ENCODE results near the gene MORF4L1.
A peak's percentile ranks its signal among the peaks of the same experiment; 100 is the strongest.
"Not testable (repeated sequence)": the region's sequence is repeated elsewhere in the genome, so short reads cannot be mapped to it uniquely, and the experiment has no call there.

MORF4L1 gene

GRCh38 chr15:78875107-78875914 is 2.6 kb downstream of the MORF4L1 start:
- no peaks in the 10 kb centered on the region for H3K27me3 ChIP-seq (ENCODE audit: control insufficient read depth in 5 of 5, insufficient read depth in 4 of 5, low read length in 5 of 5)
- H3K27ac ChIP-seq (ENCODE audit: low read depth, low read length), result peak overlapping the region; percentile 98
- H3K4me1 ChIP-seq (ENCODE audit: control insufficient read depth in 5 of 5, insufficient read depth in 5 of 5, low read length in 5 of 5), result peaks cover 0 to 65% (median 59%) of the 10 kb centered on the region in 5 donors
- no peaks in the 10 kb centered on the region for H3K9me3 ChIP-seq (ENCODE audit: control insufficient read depth in 5 of 5, low read length in 5 of 5)
- no peaks in the 10 kb centered on the region for H3K36me3 ChIP-seq (ENCODE audit: control insufficient read depth in 5 of 5, insufficient read depth in 5 of 5, low read length in 5 of 5)
- H3K4me3 ChIP-seq (ENCODE audit: low read depth in 1 of 5, low read length in 5 of 5), result peak overlapping the region; percentile 95 to 98 (median 97)
- peak overlapping the region in 4 of 5 donors; percentile 68 to 100 (median 99) for H3K9ac ChIP-seq (ENCODE audit: low read length in 5 of 5)

- not testable (repeated sequence) for H3K9me3 ChIP-seq (ENCODE audit: control insufficient read depth in 5 of 5, low read length in 5 of 5); H3K27me3 ChIP-seq (ENCODE audit: control insufficient read depth in 5 of 5, insufficient read depth in 4 of 5, low read length in 5 of 5)
- Histone ChIP-seq H3K9ac (ENCODE audit: low read length in 5 of 5) (peak overlapping the region in 2 of 5 donors; percentile 45 to 56), H3K36me3 (ENCODE audit: control insufficient read depth in 5 of 5, insufficient read depth in 5 of 5, low read length in 5 of 5) (peaks cover 6 to 15% (median 11%) of the 10 kb centered on the region in 5 donors), H3K4me3 (ENCODE audit: low read depth in 1 of 5, low read length in 5 of 5) (peak overlapping the region in 3 of 5 donors; percentile 9 to 51 (median 40)), H3K27ac (ENCODE audit: low read depth, low read length) (peak overlapping the region; percentile 98), H3K4me1 (ENCODE audit: control insufficient read depth in 5 of 5, insufficient read depth in 5 of 5, low read length in 5 of 5) (peaks cover 2 to 70% (median 64%) of the 10 kb centered on the region in 5 donors)
These were observed 4.3 kb downstream of the MORF4L1 start for GRCh38 chr15:78876954-78877353.

GRCh38 chr15:78878356-78878755 is 5.7 kb downstream of the MORF4L1 start:
- peak overlapping the region; percentile 98 for H3K27ac ChIP-seq (ENCODE audit: low read depth, low read length)
- H3K9me3 ChIP-seq (ENCODE audit: control insufficient read depth in 5 of 5, low read length in 5 of 5), result no peaks in the 10 kb centered on the region
- H3K4me1 ChIP-seq (ENCODE audit: control insufficient read depth in 5 of 5, insufficient read depth in 5 of 5, low read length in 5 of 5), result peaks cover 2 to 64% (median 59%) of the 10 kb centered on the region in 5 donors
- H3K4me3 ChIP-seq (ENCODE audit: low read depth in 1 of 5, low read length in 5 of 5), result no peak overlapping the region
- peaks cover 9 to 24% (median 18%) of the 10 kb centered on the region in 5 donors for H3K36me3 ChIP-seq (ENCODE audit: control insufficient read depth in 5 of 5, insufficient read depth in 5 of 5, low read length in 5 of 5)
- H3K9ac ChIP-seq (ENCODE audit: low read length in 5 of 5), result peak overlapping the region in 1 of 5 donors; percentile 3
- no peaks in the 10 kb centered on the region for H3K27me3 ChIP-seq (ENCODE audit: control insufficient read depth in 5 of 5, insufficient read depth in 4 of 5, low read length in 5 of 5)

- Histone ChIP-seq H3K4me1 (ENCODE audit: control insufficient read depth in 5 of 5, insufficient read depth in 5 of 5, low read length in 5 of 5) (peaks cover 2 to 63% (median 56%) of the 10 kb centered on the region in 5 donors), H3K27ac (ENCODE audit: low read depth, low read length) (peak overlapping the region; percentile 98), H3K9me3 (ENCODE audit: control insufficient read depth in 5 of 5, low read length in 5 of 5) (no peaks in the 10 kb centered on the region), H3K9ac (ENCODE audit: low read length in 5 of 5) (peak overlapping the region in 1 of 5 donors; percentile 21), H3K27me3 (ENCODE audit: control insufficient read depth in 5 of 5, insufficient read depth in 4 of 5, low read length in 5 of 5) (no peaks in the 10 kb centered on the region), H3K4me3 (ENCODE audit: low read depth in 1 of 5, low read length in 5 of 5) (no peak overlapping the region), H3K36me3 (ENCODE audit: control insufficient read depth in 5 of 5, insufficient read depth in 5 of 5, low read length in 5 of 5) (peaks cover 9 to 27% (median 18%) of the 10 kb centered on the region in 5 donors)
These were observed 7.0 kb downstream of the MORF4L1 start for GRCh38 chr15:78879517-78880241.

GRCh38 chr15:78880242-78880533 is 7.5 kb downstream of the MORF4L1 start:
- no peak overlapping the region for H3K4me3 ChIP-seq (ENCODE audit: low read depth in 1 of 5, low read length in 5 of 5)

GRCh38 chr15:78880813-78881212 is 8.1 kb downstream of the MORF4L1 start:
- H3K4me1 ChIP-seq (ENCODE audit: control insufficient read depth in 5 of 5, insufficient read depth in 5 of 5, low read length in 5 of 5), result peaks cover 4 to 62% (median 48%) of the 10 kb centered on the region in 5 donors
- peak overlapping the region; percentile 98 for H3K27ac ChIP-seq (ENCODE audit: low read depth, low read length)
- peaks cover 9 to 36% (median 18%) of the 10 kb centered on the region in 5 donors for H3K36me3 ChIP-seq (ENCODE audit: control insufficient read depth in 5 of 5, insufficient read depth in 5 of 5, low read length in 5 of 5)
- H3K9me3 ChIP-seq (ENCODE audit: control insufficient read depth in 5 of 5, low read length in 5 of 5), result no peaks in the 10 kb centered on the region
- H3K4me3 ChIP-seq (ENCODE audit: low read depth in 1 of 5, low read length in 5 of 5), result no peak overlapping the region
- H3K27me3 ChIP-seq (ENCODE audit: control insufficient read depth in 5 of 5, insufficient read depth in 4 of 5, low read length in 5 of 5), result no peaks in the 10 kb centered on the region
- no peak overlapping the region for H3K9ac ChIP-seq (ENCODE audit: low read length in 5 of 5)

More at GRCh38 chr15:78880242-78880533, 7.5 kb downstream of the MORF4L1 start:
- peak overlapping the region; percentile 98 for H3K27ac ChIP-seq (ENCODE audit: low read depth, low read length)
- peaks cover 3 to 63% (median 54%) of the 10 kb centered on the region in 5 donors for H3K4me1 ChIP-seq (ENCODE audit: control insufficient read depth in 5 of 5, insufficient read depth in 5 of 5, low read length in 5 of 5)
- peaks cover 9 to 30% (median 18%) of the 10 kb centered on the region in 5 donors for H3K36me3 ChIP-seq (ENCODE audit: control insufficient read depth in 5 of 5, insufficient read depth in 5 of 5, low read length in 5 of 5)
- H3K9ac ChIP-seq (ENCODE audit: low read length in 5 of 5), result no peak overlapping the region
- H3K27me3 ChIP-seq (ENCODE audit: control insufficient read depth in 5 of 5, insufficient read depth in 4 of 5, low read length in 5 of 5), result no peaks in the 10 kb centered on the region
- no peaks in the 10 kb centered on the region for H3K9me3 ChIP-seq (ENCODE audit: control insufficient read depth in 5 of 5, low read length in 5 of 5)

GRCh38 chr15:78881681-78882080 is 9.0 kb downstream of the MORF4L1 start:
- no peaks in the 10 kb centered on the region for H3K9me3 ChIP-seq (ENCODE audit: control insufficient read depth in 5 of 5, low read length in 5 of 5)
- H3K27me3 ChIP-seq (ENCODE audit: control insufficient read depth in 5 of 5, insufficient read depth in 4 of 5, low read length in 5 of 5), result no peaks in the 10 kb centered on the region
- peaks cover 14 to 42% (median 23%) of the 10 kb centered on the region in 5 donors for H3K36me3 ChIP-seq (ENCODE audit: control insufficient read depth in 5 of 5, insufficient read depth in 5 of 5, low read length in 5 of 5)
- no peak overlapping the region for H3K9ac ChIP-seq (ENCODE audit: low read length in 5 of 5)
- no peak overlapping the region for H3K4me3 ChIP-seq (ENCODE audit: low read depth in 1 of 5, low read length in 5 of 5)
- peak overlapping the region; percentile 98 for H3K27ac ChIP-seq (ENCODE audit: low read depth, low read length)
- peaks cover 4 to 53% (median 39%) of the 10 kb centered on the region in 5 donors for H3K4me1 ChIP-seq (ENCODE audit: control insufficient read depth in 5 of 5, insufficient read depth in 5 of 5, low read length in 5 of 5)

- H3K27me3 ChIP-seq (ENCODE audit: control insufficient read depth in 5 of 5, insufficient read depth in 4 of 5, low read length in 5 of 5), result no peaks in the 10 kb centered on the region
- H3K4me1 ChIP-seq (ENCODE audit: control insufficient read depth in 5 of 5, insufficient read depth in 5 of 5, low read length in 5 of 5), result peaks cover 2 to 11% (median 4%) of the 10 kb centered on the region in 5 donors
- H3K36me3 ChIP-seq (ENCODE audit: control insufficient read depth in 5 of 5, insufficient read depth in 5 of 5, low read length in 5 of 5), result peaks cover 46 to 83% (median 65%) of the 10 kb centered on the region in 5 donors
- no peak overlapping the region for H3K9ac ChIP-seq (ENCODE audit: low read length in 5 of 5)
- H3K4me3 ChIP-seq (ENCODE audit: low read depth in 1 of 5, low read length in 5 of 5), result no peak overlapping the region
- no peaks in the 10 kb centered on the region for H3K9me3 ChIP-seq (ENCODE audit: control insufficient read depth in 5 of 5, low read length in 5 of 5)
- no peak overlapping the region for H3K27ac ChIP-seq (ENCODE audit: low read depth, low read length)
These were observed 16.3 kb downstream of the MORF4L1 start for GRCh38 chr15:78889000-78889399.

GRCh38 chr15:78893538-78893937 is 20.8 kb downstream of the MORF4L1 start:
- H3K27me3 ChIP-seq (ENCODE audit: control insufficient read depth in 5 of 5, insufficient read depth in 4 of 5, low read length in 5 of 5), result no peaks in the 10 kb centered on the region
- no peak overlapping the region for H3K4me3 ChIP-seq (ENCODE audit: low read depth in 1 of 5, low read length in 5 of 5)
- H3K27ac ChIP-seq (ENCODE audit: low read depth, low read length), result no peak overlapping the region
- H3K9me3 ChIP-seq (ENCODE audit: control insufficient read depth in 5 of 5, low read length in 5 of 5), result no peaks in the 10 kb centered on the region
- H3K4me1 ChIP-seq (ENCODE audit: control insufficient read depth in 5 of 5, insufficient read depth in 5 of 5, low read length in 5 of 5), result no peaks in the 10 kb centered on the region
- H3K9ac ChIP-seq (ENCODE audit: low read length in 5 of 5), result no peak overlapping the region
- peaks cover 60 to 92% (median 82%) of the 10 kb centered on the region in 5 donors for H3K36me3 ChIP-seq (ENCODE audit: control insufficient read depth in 5 of 5, insufficient read depth in 5 of 5, low read length in 5 of 5)

GRCh38 chr15:78895471-78895870 is 22.8 kb downstream of the MORF4L1 start:
- no peaks in the 10 kb centered on the region for H3K9me3 ChIP-seq (ENCODE audit: control insufficient read depth in 5 of 5, low read length in 5 of 5)
- H3K4me1 ChIP-seq (ENCODE audit: control insufficient read depth in 5 of 5, insufficient read depth in 5 of 5, low read length in 5 of 5), result no peaks in the 10 kb centered on the region
- H3K9ac ChIP-seq (ENCODE audit: low read length in 5 of 5), result no peak overlapping the region
- peaks cover 60 to 97% (median 81%) of the 10 kb centered on the region in 5 donors for H3K36me3 ChIP-seq (ENCODE audit: control insufficient read depth in 5 of 5, insufficient read depth in 5 of 5, low read length in 5 of 5)
- no peaks in the 10 kb centered on the region for H3K27me3 ChIP-seq (ENCODE audit: control insufficient read depth in 5 of 5, insufficient read depth in 4 of 5, low read length in 5 of 5)
- no peak overlapping the region for H3K4me3 ChIP-seq (ENCODE audit: low read depth in 1 of 5, low read length in 5 of 5)
- no peak overlapping the region for H3K27ac ChIP-seq (ENCODE audit: low read depth, low read length)

Measured in subcutaneous abdominal adipose tissue (tissue), 5 donors.